ENCODE measurements around the gene CAT. TPM values are rescaled to one million over a fixed set of nuclear protein-coding genes. Genes with fewer than 3 reads are reported as not detected.

Gene CAT
- polyA plus RNA-seq, 6 donors from 2014 or later, result 207 to 347 (median 234) TPM

DNA sequence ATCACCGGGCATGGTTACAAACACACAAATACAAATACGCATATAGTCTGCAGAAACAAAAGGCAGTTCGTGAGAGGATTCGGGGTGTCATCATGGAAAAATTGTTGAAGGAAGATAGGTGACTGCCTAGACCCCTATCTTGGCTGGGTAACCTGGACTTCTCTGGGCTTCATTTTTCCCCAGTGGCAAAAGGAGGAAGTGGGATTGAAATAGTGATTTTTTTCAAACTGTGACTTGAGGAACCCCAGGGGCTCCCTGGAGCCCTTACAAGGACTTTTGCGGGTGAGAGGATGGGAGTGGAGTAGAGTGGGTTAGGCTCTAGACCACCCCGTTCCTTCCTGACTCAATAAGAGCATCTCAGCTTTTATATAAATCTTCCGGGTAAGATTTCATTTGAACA, 75.9 kb downstream of the CAT start:
- no peaks in the 10 kb centered on the region for H3K9me3 Mint-ChIP-seq
- H3K27me3 Mint-ChIP-seq, result peaks cover 0 to 11% (median 8%) of the 10 kb centered on the region in 3 donors
- H3K27ac Mint-ChIP-seq, result no peak overlapping the region
- H3K4me3 Mint-ChIP-seq, result no peak overlapping the region
- no peak for DNase-seq
- no peaks in the 10 kb centered on the region for H3K4me1 Mint-ChIP-seq
- no peaks in the 10 kb centered on the region for H3K36me3 Mint-ChIP-seq
- ATAC-seq (ENCODE audit: low read depth in 2 of 2), result no peak

DNA sequence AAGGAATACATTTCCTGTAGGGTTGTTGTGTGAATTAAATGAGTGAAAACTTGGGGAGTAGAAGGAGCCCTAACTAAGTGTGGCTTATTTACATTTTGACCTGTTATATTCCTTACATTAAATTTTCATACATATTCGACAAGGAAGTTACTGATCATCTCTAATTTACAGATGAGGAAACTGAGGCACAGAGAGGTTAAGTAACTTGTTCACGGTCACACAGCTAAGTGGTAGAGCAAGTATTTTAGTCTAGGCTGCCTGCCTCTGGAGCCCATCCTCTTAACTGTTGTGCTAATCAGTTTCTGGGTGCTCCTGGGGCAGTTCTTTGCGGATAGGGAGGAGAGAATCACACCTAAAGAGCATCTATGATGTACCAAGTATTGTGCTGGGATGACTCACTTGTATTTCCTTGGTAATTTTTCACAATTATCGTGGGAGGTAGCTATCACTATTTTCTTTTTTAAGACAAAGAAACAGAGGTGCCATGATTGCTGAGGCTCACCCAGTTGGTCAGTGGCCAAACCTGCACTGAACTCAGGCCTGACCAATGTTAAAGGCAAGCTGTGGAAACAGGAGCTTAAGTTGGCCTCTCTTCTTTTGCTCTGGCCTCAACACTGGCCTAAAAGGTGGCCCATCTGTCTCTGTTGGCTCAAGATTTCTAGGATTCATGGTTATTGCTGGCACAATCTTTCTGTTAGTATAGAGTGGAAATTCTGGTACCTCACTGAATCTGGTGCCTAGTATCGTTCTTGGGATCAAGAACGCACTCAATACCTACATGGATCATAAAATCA, 77.7 kb downstream of the CAT start:
- Mint-ChIP-seq H3K27me3 (peaks cover 5 to 11% (median 8%) of the 10 kb centered on the region in 3 donors), H3K27ac (no peak overlapping the region), H3K9me3 (no peaks in the 10 kb centered on the region), H3K36me3 (no peaks in the 10 kb centered on the region), H3K4me3 (no peak overlapping the region), H3K4me1 (no peaks in the 10 kb centered on the region)
- DNase-seq (no peak), ATAC-seq (ENCODE audit: low read depth in 2 of 2) (no peak)

DNA sequence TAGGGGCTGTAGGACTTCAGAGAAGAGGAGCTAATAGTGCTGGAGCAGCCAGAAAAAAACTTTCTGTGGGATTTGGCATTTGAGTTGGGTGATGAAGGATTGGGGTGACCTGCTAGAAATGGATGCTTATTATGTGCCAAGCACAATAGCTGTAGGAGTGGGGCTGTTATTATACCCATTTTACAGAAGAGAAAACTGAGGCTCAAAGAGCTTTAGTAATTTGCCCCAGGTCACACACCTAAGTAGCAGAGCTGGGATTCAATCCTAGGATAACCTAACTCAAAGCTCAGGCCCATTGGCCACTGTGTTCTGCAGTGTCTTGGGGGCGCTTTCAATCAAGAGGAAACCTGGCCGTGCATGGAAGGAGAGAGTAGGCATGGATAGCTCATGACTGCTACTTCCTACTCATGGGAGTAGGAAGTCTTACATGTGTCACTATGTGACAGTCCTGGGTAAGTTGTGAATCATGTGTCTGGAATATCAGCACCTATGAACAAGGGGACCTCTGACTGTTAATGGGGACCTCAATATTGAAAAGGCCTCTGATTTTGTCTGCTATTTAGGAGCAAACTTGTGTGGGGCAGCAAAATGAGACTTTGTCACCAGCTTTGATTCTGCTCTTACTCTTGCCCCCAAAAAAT, 81.0 kb downstream of the CAT start:
- no peaks in the 10 kb centered on the region for H3K4me1 Mint-ChIP-seq
- no peak overlapping the region for H3K4me3 Mint-ChIP-seq
- H3K27me3 Mint-ChIP-seq, result peaks cover 5 to 11% (median 8%) of the 10 kb centered on the region in 3 donors
- H3K9me3 Mint-ChIP-seq, result no peaks in the 10 kb centered on the region
- ATAC-seq (ENCODE audit: low read depth in 2 of 2) (no peak), DNase-seq (no peak)
- no peak overlapping the region for H3K27ac Mint-ChIP-seq
- H3K36me3 Mint-ChIP-seq, result no peaks in the 10 kb centered on the region

DNA sequence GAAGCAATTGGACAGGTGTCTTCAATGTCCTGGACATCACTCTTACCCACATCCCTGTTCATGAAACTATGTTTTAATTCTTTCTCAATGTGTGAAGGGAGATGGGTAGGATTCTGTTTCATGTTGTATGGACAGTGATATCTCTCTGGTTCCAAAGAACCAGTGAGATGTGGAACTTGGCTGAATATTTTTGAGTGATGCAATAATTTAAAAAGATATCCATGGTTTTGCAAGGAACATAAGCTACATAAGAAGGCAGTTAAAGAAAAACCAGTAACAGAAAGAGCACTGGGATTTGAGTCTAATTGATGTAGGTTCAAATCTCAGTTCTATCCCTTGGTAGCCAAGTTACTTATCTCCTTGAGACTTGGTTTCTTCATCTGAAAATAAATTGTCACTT, 82.5 kb downstream of the CAT start:
- Mint-ChIP-seq H3K9me3 (no peaks in the 10 kb centered on the region), H3K36me3 (no peaks in the 10 kb centered on the region), H3K27me3 (peaks cover 0 to 14% (median 5%) of the 10 kb centered on the region in 3 donors), H3K27ac (no peak overlapping the region), H3K4me1 (peaks cover 0 to 2% (median 0%) of the 10 kb centered on the region in 3 donors), H3K4me3 (no peak overlapping the region)
- ATAC-seq (ENCODE audit: low read depth in 2 of 2) (no peak), DNase-seq (no peak)

Other genes with a start within 250 kb of the CAT start
- under 1 TPM in 3 of 6 donors, not detected in 3; 0.05 to 0.34 (median 0.27) TPM for gene ABTB2, start 80.9 kb upstream of the CAT start, polyA plus RNA-seq (ENCODE audit: low read depth in 6 of 6)
- gene ELF5, start 74.9 kb downstream of the CAT start, polyA plus RNA-seq (ENCODE audit: low read depth in 6 of 6), result not detected
- gene EHF, start 182.2 kb downstream of the CAT start, polyA plus RNA-seq (ENCODE audit: low read depth in 6 of 6), result not detected